Psoas muscle (tissue), 8 donors: Measurements from ENCODE around the gene SSR4. TPM values are rescaled to one million over a fixed set of nuclear protein-coding genes. Genes with fewer than 3 reads are reported as not detected.

ENCODE experiments used
- ATAC-seq, 4 donors: fragments of 200-7000 bp; cut with Tn5 transposase; one replicate each; pipeline ENCODE4 v1.9.1; 2020; ENCODE audit warnings: moderate library complexity in 3 of 4, mild to moderate bottlenecking in 2 of 4
- DNase-seq, 2 donors: peaks; one replicate each; pipeline ENCODE4 v3.0.0-alpha.2; 2020
- H3K27ac ChIP-seq: fragments of 200-600 bp; one replicate; pipeline ENCODE4 v1.8.0; 2022
- H3K27me3 ChIP-seq, 3 donors: fragments of 200-600 bp in 1 of 3; one replicate each; pipeline versions ENCODE4 v1.6.1 to v1.8.0; 2013 to 2022; ENCODE audit warnings: low read length in 2 of 3, mild to moderate bottlenecking in 2 of 3, moderate library complexity in 1 of 3; ENCODE audit not compliant: insufficient read depth in 3 of 3
- H3K36me3 ChIP-seq, 2 donors: fragments of 200-600 bp in 1 of 2; one replicate each; pipeline versions ENCODE4 v1.6.1 to v1.8.0; 2013 to 2022; ENCODE audit warnings: low read depth in 1 of 2, mild to moderate bottlenecking in 1 of 2, moderate library complexity in 1 of 2; ENCODE audit not compliant: insufficient read depth in 1 of 2
- H3K4me1 ChIP-seq: fragments of 200-600 bp; one replicate; pipeline ENCODE4 v1.8.0; 2022
- H3K4me3 ChIP-seq: fragments of 200-600 bp; one replicate; pipeline ENCODE4 v1.8.0; 2022; ENCODE audit warnings: mild to moderate bottlenecking
- H3K9me3 ChIP-seq: fragments of 200-600 bp; one replicate; pipeline ENCODE4 v1.8.0; 2022
- CTCF ChIP-seq: fragments of 200-600 bp; IDR thresholded peaks from one replicate; pipeline ENCODE4 v1.8.0; 2022; ENCODE audit warnings: antibody characterized with exemption
- WGBS, 3 donors: extraction: QIAGEN DNeasy Blood & Tissue Kit; methylation state at CpG; one replicate each; pipeline versions ENCODE4 v1.1.6 to v1.1.7; 2013; 5-methylcytosine and 5-hydroxymethylcytosine counted together
- intact Hi-C, 2 donors: fragments of 100-400 bp; cut with DNase I; formaldehyde crosslinking; loops; one replicate each; pipeline versions ENCODE4 v1.11.0 to v1.14.2; 2022
- polyA plus RNA-seq, 3 donors: library from polyadenylated mRNA; stranded (reverse); fragments of 200-250 nt; gene quantifications; one replicate each; pipeline ENCODE4 v1.2.3, GENCODE V29; 2013
- total RNA-seq, 4 donors: library from RNA; stranded (reverse); fragmentation: NEBNext Ultra II Directional in 2 of 4; extraction: Animal tissue kit (Norgen Biotek cat#: 25700) in 2 of 4; gene quantifications; one replicate each; pipeline versions ENCODE4 v1.2.1 to v1.2.4, GENCODE V29; 2021 to 2023
- donor health status: healthy with polysubstance abuse.
- donor health status: DM: no; HTN: no; CAD: no; lungs with moderate emphysema.
- donor health status: Bipolar disorder and iron deficiency.
- donor health status: healthy.
- donor health status: DM: yes; HTN: yes; CAD: no.
- donor health status: DM: no; HTN: no; CAD: no.
- donor health status: DM: no; HTN: no; CAD: no.
- donor health status: DM: yes; HTN: yes; CAD: no.

SSR4 gene
- total and polyA plus RNA-seq, 7 donors, result 57.2 to 198 (median 84.5) TPM

DNA sequence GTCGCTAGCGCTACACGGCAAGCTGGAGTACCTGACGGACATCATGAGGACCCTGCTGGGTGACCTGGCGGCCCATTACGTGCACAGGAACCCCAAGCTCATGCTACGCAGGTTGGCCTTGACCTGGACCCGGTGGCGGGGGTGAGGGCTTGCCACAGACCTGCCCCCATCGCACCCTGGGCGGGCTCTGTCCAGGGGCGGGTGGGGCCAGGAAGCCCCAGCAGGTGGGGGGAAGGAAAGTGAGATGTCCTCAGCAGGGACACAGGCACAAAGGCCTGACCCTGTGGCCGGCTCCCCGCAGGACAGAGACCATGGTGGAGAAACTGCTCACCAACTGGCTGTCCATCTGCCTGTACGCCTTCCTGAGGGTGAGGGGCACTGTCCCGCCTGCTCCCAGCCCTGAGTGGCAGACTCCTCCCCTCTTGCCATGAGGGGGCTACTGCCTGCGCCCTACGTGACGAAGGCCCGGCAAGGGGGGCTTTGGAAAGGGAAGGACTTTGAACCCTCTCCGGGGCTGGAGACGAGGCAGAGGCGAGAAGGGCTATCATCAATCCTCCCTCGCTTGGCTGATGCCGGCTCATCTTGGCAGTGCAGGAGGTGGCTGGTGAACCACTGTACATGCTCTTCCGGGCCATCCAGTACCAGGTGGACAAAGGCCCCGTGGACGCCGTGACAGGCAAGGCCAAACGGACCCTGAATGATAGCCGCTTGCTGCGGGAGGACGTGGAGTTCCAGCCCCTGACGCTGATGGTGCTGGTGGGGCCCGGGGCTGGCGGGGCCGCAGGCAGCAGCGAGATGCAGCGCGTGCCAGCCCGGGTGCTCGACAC is 19.0 kb upstream of the SSR4 start:
- 89 to 96% (median 93%) methylated on average over 17 to 42 of the region's 42 CpGs for WGBS, 3 donors

GRCh38 chrX:153776120-153776599 is 18.3 kb upstream of the SSR4 start:
- no peaks in the 10 kb centered on the region for H3K36me3 ChIP-seq
- ATAC-seq (no peak), DNase-seq (peak in 1 of 2 donors; percentile 18)
- intact Hi-C loops, result no loop called here
- H3K9me3 ChIP-seq, result no peaks in the 10 kb centered on the region
- no peak overlapping the region for H3K27ac ChIP-seq
- TF ChIP-seq CTCF, result no peak
- H3K4me3 ChIP-seq, result no peak overlapping the region
- no peaks in the 10 kb centered on the region for H3K4me1 ChIP-seq
- 74 to 100% (median 78%) methylated on average over 1 to 20 of the region's 20 CpGs for WGBS, 3 donors
- no peaks in the 10 kb centered on the region for H3K27me3 ChIP-seq

More for the DNA sequence above, 19.0 kb upstream of the SSR4 start:
- intact Hi-C loops, result no loop called here
- no peak overlapping the region for H3K4me3 ChIP-seq
- H3K36me3 ChIP-seq, result no peaks in the 10 kb centered on the region
- DNase-seq, result peak; percentile 6 to 35
- H3K9me3 ChIP-seq, result no peaks in the 10 kb centered on the region
- H3K4me1 ChIP-seq, result no peaks in the 10 kb centered on the region
- TF ChIP-seq CTCF, result no peak
- H3K27me3 ChIP-seq, result no peaks in the 10 kb centered on the region
- no peak for ATAC-seq
- H3K27ac ChIP-seq, result no peak overlapping the region

DNA sequence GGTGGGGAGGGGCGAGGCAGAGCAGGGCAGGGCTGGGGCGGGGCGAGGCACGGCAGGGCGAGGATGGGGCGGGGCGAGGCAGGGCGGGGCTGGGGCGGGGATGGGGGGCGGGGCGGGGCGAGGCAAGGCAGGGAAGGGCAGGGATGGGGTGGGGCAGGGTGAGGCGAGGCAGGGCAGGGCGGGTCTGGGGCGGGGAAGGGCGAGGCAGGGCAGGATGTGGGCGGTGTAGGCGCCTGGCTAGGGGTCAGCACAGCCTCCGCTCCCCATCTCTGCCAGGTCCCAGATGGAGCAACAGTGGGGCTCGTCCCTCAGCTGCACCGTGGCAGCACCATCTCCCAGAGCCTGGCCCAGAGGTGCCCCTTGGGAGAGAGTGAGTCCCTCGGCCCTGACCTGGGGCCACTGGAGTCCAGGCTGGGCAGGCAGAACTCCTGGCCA is 17.8 kb upstream of the SSR4 start:
- H3K27ac ChIP-seq, result no peak overlapping the region
- ATAC-seq (no peak), DNase-seq (peak in 1 of 2 donors; percentile 12)
- no peaks in the 10 kb centered on the region for H3K27me3 ChIP-seq
- H3K4me1 ChIP-seq, result no peaks in the 10 kb centered on the region
- no peak for TF ChIP-seq CTCF
- 79 to 82% (median 80%) methylated on average over 1 to 9 of the region's 22 CpGs for WGBS, 3 donors
- H3K36me3 ChIP-seq, result no peaks in the 10 kb centered on the region
- H3K4me3 ChIP-seq, result no peak overlapping the region
- intact Hi-C loops, result no loop called here
- no peaks in the 10 kb centered on the region for H3K9me3 ChIP-seq

GRCh38 chrX:153777261-153778090 is 17.0 kb upstream of the SSR4 start:
- Histone ChIP-seq H3K9me3 (no peaks in the 10 kb centered on the region), H3K27ac (no peak overlapping the region), H3K4me1 (no peaks in the 10 kb centered on the region), H3K27me3 (no peaks in the 10 kb centered on the region), H3K36me3 (no peaks in the 10 kb centered on the region), H3K4me3 (no peak overlapping the region)
- no peak for ATAC-seq
- intact Hi-C loops, result no loop called here
- 83 to 86% (median 85%) methylated on average over 23 to 34 of the region's 34 CpGs for WGBS, 3 donors
- no peak for TF ChIP-seq CTCF
- DNase-seq, result peak; percentile 10 to 40
